C4-2B (cell line): ENCODE results near the gene SCGB3A2.

Experiments
- ZFX ChIP-seq: fragments of 450-650 bp; IDR thresholded peaks from 2 replicates; pipeline ENCODE4 v1.6.1; 2017
- TF ChIP-seq, protein P1 (sequence below): fragments of 450-650 bp; conservative IDR thresholded peaks from 2 replicates; pipeline ENCODE4 v1.5.1; 2017; ENCODE audit warnings: mild to moderate bottlenecking

DNA sequence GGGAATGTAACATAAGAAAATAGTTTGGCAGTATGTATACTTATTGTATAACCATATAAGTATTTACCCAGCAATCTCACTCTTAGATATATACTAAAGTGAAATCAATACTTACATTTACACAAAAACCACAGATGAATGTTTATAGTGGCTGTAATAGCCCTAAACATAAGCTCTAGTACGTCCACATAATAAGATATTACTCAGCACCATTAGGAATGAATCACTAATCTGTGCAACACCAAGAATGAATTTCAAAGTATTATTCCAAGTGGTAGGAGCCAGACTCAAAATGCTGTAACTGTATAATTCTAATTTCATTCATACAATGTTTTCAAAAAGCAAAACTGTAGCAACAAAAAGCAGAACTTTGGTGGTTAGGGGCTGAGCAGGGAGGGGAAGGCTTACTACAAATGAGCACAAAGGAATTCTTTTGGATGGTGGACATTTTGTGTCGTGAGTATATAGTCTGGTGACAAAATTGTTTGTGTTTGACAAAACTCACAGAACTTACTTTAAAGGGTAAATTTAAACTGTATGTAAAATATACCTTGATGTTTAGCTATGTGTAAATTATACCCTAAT, 39.7 kb downstream of the SCGB3A2 start:
- no peak for TF ChIP-seq ZFX
- TF ChIP-seq, protein P1, sequence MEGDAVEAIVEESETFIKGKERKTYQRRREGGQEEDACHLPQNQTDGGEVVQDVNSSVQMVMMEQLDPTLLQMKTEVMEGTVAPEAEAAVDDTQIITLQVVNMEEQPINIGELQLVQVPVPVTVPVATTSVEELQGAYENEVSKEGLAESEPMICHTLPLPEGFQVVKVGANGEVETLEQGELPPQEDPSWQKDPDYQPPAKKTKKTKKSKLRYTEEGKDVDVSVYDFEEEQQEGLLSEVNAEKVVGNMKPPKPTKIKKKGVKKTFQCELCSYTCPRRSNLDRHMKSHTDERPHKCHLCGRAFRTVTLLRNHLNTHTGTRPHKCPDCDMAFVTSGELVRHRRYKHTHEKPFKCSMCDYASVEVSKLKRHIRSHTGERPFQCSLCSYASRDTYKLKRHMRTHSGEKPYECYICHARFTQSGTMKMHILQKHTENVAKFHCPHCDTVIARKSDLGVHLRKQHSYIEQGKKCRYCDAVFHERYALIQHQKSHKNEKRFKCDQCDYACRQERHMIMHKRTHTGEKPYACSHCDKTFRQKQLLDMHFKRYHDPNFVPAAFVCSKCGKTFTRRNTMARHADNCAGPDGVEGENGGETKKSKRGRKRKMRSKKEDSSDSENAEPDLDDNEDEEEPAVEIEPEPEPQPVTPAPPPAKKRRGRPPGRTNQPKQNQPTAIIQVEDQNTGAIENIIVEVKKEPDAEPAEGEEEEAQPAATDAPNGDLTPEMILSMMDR = no peak
